K562 (cell line): ENCODE measurements around the gene FOXI1. TPM values are rescaled to one million over a fixed set of nuclear protein-coding genes. Genes with fewer than 3 reads are reported as not detected.

ENCODE experiments used
- ARID1B ChIP-seq: fragments of 450-650 bp; IDR thresholded peaks from 2 replicates; pipeline ENCODE4 v1.6.1; 2016; ENCODE audit warnings: antibody characterized with exemption, mild to moderate bottlenecking, inconsistent platforms
- ATF6 ChIP-seq: sonication (generic); formaldehyde crosslinking; IDR thresholded peaks from 2 replicates; pipeline ENCODE4 v1.4.0; 2020; ENCODE audit warnings: mild to moderate bottlenecking, missing genetic modification reagents
- ETV1 ChIP-seq: fragments of 450-650 bp; conservative IDR thresholded peaks from 2 replicates; pipeline ENCODE4 v1.6.1; 2016; ENCODE audit warnings: missing genetic modification characterization, control low read depth, low read depth, missing compliant biosample characterization
- FOXA1 ChIP-seq: fragments of 450-650 bp; IDR thresholded peaks from 2 replicates; pipeline ENCODE4 v1.6.1; 2016; ENCODE audit warnings: mild to moderate bottlenecking, borderline replicate concordance
- GTF2F1 ChIP-seq: IDR thresholded peaks from 2 replicates; pipeline ENCODE4 v1.6.1; 2011; ENCODE audit warnings: low read depth, low read length, improper control_type of control experiment
- HDAC1 ChIP-seq, 2 experiments: fragments of 450-650 bp; IDR thresholded peaks; 2 replicates each; pipeline ENCODE4 v1.6.1; 2016 to 2017; ENCODE audit warnings: inconsistent platforms in 1 of 2, mild to moderate bottlenecking in 1 of 2, moderate library complexity in 1 of 2
- HNRNPL ChIP-seq: fragments of 200-400 bp; formaldehyde crosslinking; IDR thresholded peaks from 2 replicates; pipeline ENCODE4 v1.6.1; 2017; ENCODE audit warnings: low read depth, mild to moderate bottlenecking, low read length
- IRF2 ChIP-seq: sonication (generic); formaldehyde crosslinking; IDR thresholded peaks from 2 replicates; pipeline ENCODE4 v1.8.1; 2022; ENCODE audit warnings: mild to moderate bottlenecking, missing genetic modification reagents
- KLF16 ChIP-seq: IDR thresholded peaks from 2 replicates; pipeline ENCODE4 v1.6.1; 2016; ENCODE audit warnings: antibody characterized with exemption
- NCOA6 ChIP-seq: fragments of 450-650 bp; IDR thresholded peaks from 2 replicates; pipeline ENCODE4 v1.6.1; 2017; ENCODE audit warnings: mild to moderate bottlenecking
- PTTG1 ChIP-seq: fragments of 450-650 bp; IDR thresholded peaks from 2 replicates; pipeline ENCODE4 v1.6.1; 2016; ENCODE audit warnings: low read depth, mild to moderate bottlenecking, missing genetic modification characterization, missing compliant biosample characterization
- SRF ChIP-seq, 2 experiments: fragments of 250-450, 450-650 bp in 1 of 2; sonication (Bioruptor Pico) in 1 of 2; sonication (generic) in 1 of 2; formaldehyde crosslinking; IDR thresholded peaks; 2 replicates each; pipeline versions ENCODE4 v1.5.0 to v1.5.1; 2020 to 2022; ENCODE audit warnings: mild to moderate bottlenecking in 1 of 2, missing genetic modification reagents in 1 of 2
- TCFL5 ChIP-seq: fragments of 250-450 bp; sonication (Bioruptor Pico); conservative IDR thresholded peaks from 2 replicates; pipeline ENCODE4 v1.6.1; 2021; ENCODE audit warnings: mild to moderate bottlenecking, moderate library complexity, matching md5 sums
- TFAP4 ChIP-seq: sonication (generic); formaldehyde crosslinking; IDR thresholded peaks from 2 replicates; pipeline ENCODE4 v1.8.0; 2022; ENCODE audit warnings: missing genetic modification reagents, mild to moderate bottlenecking, moderate library complexity, borderline replicate concordance
- THRB ChIP-seq: fragments of 450-650 bp; formaldehyde crosslinking; conservative IDR thresholded peaks from 2 replicates; pipeline ENCODE4 v1.4.0; 2022; ENCODE audit warnings: mild to moderate bottlenecking, missing genetic modification characterization
- YY1 ChIP-seq, 3 experiments: IDR thresholded peaks; 2 replicates each; pipeline ENCODE4 v1.6.1; 2011; ENCODE audit warnings: low read length in 2 of 3, mild to moderate bottlenecking in 2 of 3, moderate library complexity in 2 of 3, borderline replicate concordance in 1 of 3, control low read depth in 1 of 3, low read depth in 1 of 3; ENCODE audit not compliant: insufficient read depth in 3 of 3, insufficient replicate concordance in 2 of 3, control insufficient read depth in 1 of 3, insufficient read length in 1 of 3; ENCODE audit errors: extremely low read depth in 1 of 3
- ZBTB12 ChIP-seq: fragments of 250-450 bp; sonication (Bioruptor Pico); IDR thresholded peaks from 2 replicates; pipeline ENCODE4 v1.4.0; 2020
- ZBTB17 ChIP-seq: fragments of 450-650 bp; formaldehyde crosslinking; IDR thresholded peaks from 2 replicates; pipeline ENCODE4 v1.4.0; 2020; ENCODE audit warnings: mild to moderate bottlenecking
- ZEB2 ChIP-seq: fragments of 450-650 bp; IDR thresholded peaks from 2 replicates; pipeline ENCODE4 v1.6.1; 2016
- ZNF184 ChIP-seq: sonication (generic); formaldehyde crosslinking; IDR thresholded peaks from 2 replicates; pipeline ENCODE4 v1.5.0; 2020; ENCODE audit warnings: missing genetic modification reagents
- ZNF408 ChIP-seq: fragments of 250-450 bp; sonication (Bioruptor Pico); IDR thresholded peaks from 2 replicates; pipeline ENCODE4 v1.4.0; 2020; ENCODE audit warnings: low read depth, mild to moderate bottlenecking, moderate library complexity
- ZNF584 ChIP-seq: fragments of 200-800 bp; sonication (Bioruptor generic); IDR thresholded peaks from 2 replicates; pipeline ENCODE4 v1.6.1; 2016; ENCODE audit warnings: low read depth, mild to moderate bottlenecking, missing genetic modification characterization, missing compliant biosample characterization
- ZNF717 ChIP-seq: fragments of 250-450 bp; sonication (Bioruptor Pico); IDR thresholded peaks from 2 replicates; pipeline ENCODE4 v1.5.0; 2021
- ZNF766 ChIP-seq: fragments of 200-800 bp; sonication (Bioruptor generic); conservative IDR thresholded peaks from 2 replicates; pipeline ENCODE4 v1.6.1; 2016; ENCODE audit warnings: missing genetic modification characterization, missing compliant biosample characterization
- ZSCAN29 ChIP-seq: fragments of 450-650 bp; IDR thresholded peaks from 2 replicates; pipeline ENCODE4 v1.6.1; 2017
- polyA plus RNA-seq, 8 experiments: library from polyadenylated mRNA; depleted of rRNA in 4 of 8; stranded (reverse) in 5 of 8; unstranded in 3 of 8; fragments of >200 nt; fragmentation: Nextera tagmentation in 2 of 8; fragmentation: Illumina TruSeq in 1 of 8; extraction: Ambion mirVana in 2 of 8; extraction: Trizol in 1 of 8; gene quantifications; 2 replicates each; pipeline versions ENCODE4 v1.2.1 to v1.2.3, GENCODE V29; 2011 to 2014; ENCODE audit warnings: inconsistent platforms in 1 of 8, missing spikeins in 1 of 8
- total RNA-seq, 7 experiments: library from RNA; depleted of rRNA in 6 of 7; stranded (reverse); fragments of >200 nt in 6 of 7; fragmentation: Illumina TruSeq in 2 of 7; extraction: Trizol in 2 of 7; gene quantifications; 2 replicates each; pipeline versions ENCODE4 v1.2.1 to v1.2.3, GENCODE V29; 2011 to 2021; ENCODE audit warnings: low replicate concordance in 1 of 7

The FOXI1 gene
- total and polyA plus RNA-seq, 9 of the 15 experiments (the other 6 are each of a cell fraction or from before 2014, with no cell fraction given) = not detected

GRCh38 chr5:170087168-170087817, 18.4 kb upstream of the FOXI1 start (continued):
- TF ChIP-seq KLF16 (peak; percentile 91), TFAP4 (CRISPR knock-in tag) (peak; percentile 47; the same call in 1 of the 2 replicates), HDAC1 (IDR thresholded peaks at IDR 0.05) (no peak), IRF2 (CRISPR knock-in tag) (no peak), ZSCAN29 (no peak), FOXA1 (no peak), NCOA6 (no peak), ETV1 (tag) (no peak), GTF2F1 (no peak), ZEB2 (no peak), ZNF184 (CRISPR knock-in tag) (no peak), ZNF584 (peak; percentile 94), THRB (CRISPR knock-in tag) (no peak), ATF6 (CRISPR knock-in tag) (no peak), ZNF717 (no peak), ARID1B (peak; percentile 78), ZNF408 (CRISPR knock-in tag) (no peak), YY1 (IDR thresholded peaks at IDR 0.05; ENCODE audit: borderline replicate concordance in 1 of 3, control insufficient read depth in 1 of 3, extremely low read depth in 1 of 3, insufficient read depth in 3 of 3, insufficient read length in 1 of 3, insufficient replicate concordance in 2 of 3, low read depth in 1 of 3, low read length in 2 of 3) (no peak), HNRNPL (no peak), ZNF766 (CRISPR knock-in tag) (peak; percentile 58; the same call in 1 of the 2 replicates), SRF (CRISPR knock-in tag; IDR thresholded peaks at IDR 0.05) (no peak), PTTG1 (no peak), ZBTB17 (CRISPR knock-in tag) (no peak), TCFL5 (CRISPR knock-in tag) (no peak), ZBTB12 (CRISPR knock-in tag) (no peak)
